SU-DHL-6 (cell line): Measurements from ENCODE around the gene HACD3.
"Not testable (repeated sequence)": the region's sequence is repeated elsewhere in the genome, so short reads cannot be mapped to it uniquely, and the experiment has no call there.

Experiments
- H2AFZ ChIP-seq: fragments of 200-600 bp; sonication (generic); 2 replicates; pipeline ENCODE4 v1.6.1; 2014; ENCODE audit warnings: low read depth, mild to moderate bottlenecking, moderate library complexity, mixed read lengths, antibody characterized with exemption, low read length; ENCODE audit not compliant: severe bottlenecking
- H3F3A ChIP-seq: fragments of 200-600 bp; shearing (Covaris generic); 2 replicates; pipeline ENCODE4 v1.6.0; 2016; ENCODE audit warnings: antibody characterized with exemption, mild to moderate bottlenecking; ENCODE audit not compliant: insufficient read depth
- H3K27ac ChIP-seq: fragments of 200-600 bp; sonication (generic); 2 replicates; pipeline ENCODE4 v1.5.1; 2016; ENCODE audit warnings: low read depth, mild to moderate bottlenecking, low read length, moderate library complexity, mixed read lengths
- H3K27me3 ChIP-seq: fragments of 200-600 bp; sonication (generic), shearing (Covaris generic); 2 replicates; pipeline ENCODE4 v1.6.0; 2014; ENCODE audit warnings: mild to moderate bottlenecking, low read length
- H3K36me3 ChIP-seq: fragments of 200-600 bp; sonication (generic); 2 replicates; pipeline ENCODE4 v1.6.1; 2014; ENCODE audit warnings: mild to moderate bottlenecking, low read length, mixed read lengths
- H3K4me2 ChIP-seq: fragments of 300-600, 200-600 bp; shearing (Covaris generic), sonication (generic); 2 replicates; pipeline ENCODE4 v1.6.0; 2014; ENCODE audit warnings: low read length, low read depth, mild to moderate bottlenecking; ENCODE audit not compliant: poor library complexity, severe bottlenecking
- H3K4me3 ChIP-seq: fragments of 200-600 bp; sonication (generic); 2 replicates; pipeline ENCODE4 v1.5.1; 2014; ENCODE audit warnings: antibody characterized with exemption, low read length, mild to moderate bottlenecking, mixed read lengths; ENCODE audit not compliant: insufficient read depth, poor library complexity, severe bottlenecking
- H3K79me2 ChIP-seq: fragments of 200-600 bp; sonication (generic); 2 replicates; pipeline ENCODE4 v1.6.1; 2014; ENCODE audit warnings: mild to moderate bottlenecking, low read length, moderate library complexity; ENCODE audit not compliant: insufficient read depth
- H3K9ac ChIP-seq: fragments of 200-600 bp; sonication (generic); 2 replicates; pipeline ENCODE4 v1.7.0; 2014; ENCODE audit warnings: mild to moderate bottlenecking, low read length
- H3K9me2 ChIP-seq: fragments of 200-600 bp; sonication (generic); replicated peaks from 2 replicates; pipeline ENCODE4 v1.6.1; 2014; ENCODE audit warnings: low read length; ENCODE audit not compliant: insufficient read depth
- H3K9me3 ChIP-seq: fragments of 200-600 bp; sonication (generic); 2 replicates; pipeline ENCODE4 v1.6.1; 2014; ENCODE audit warnings: low read length, mixed read lengths; ENCODE audit not compliant: insufficient read depth
- H4K20me1 ChIP-seq: fragments of 200-600 bp; sonication (generic); 2 replicates; pipeline ENCODE4 v1.6.1; 2014; ENCODE audit warnings: low read depth, mild to moderate bottlenecking, antibody characterized with exemption, low read length, moderate library complexity, mixed read lengths
- CTCF ChIP-seq: fragments of 200-600 bp; sonication (generic); IDR thresholded peaks from one replicate; pipeline ENCODE4 v1.5.1; 2017; ENCODE audit warnings: antibody characterized with exemption, mild to moderate bottlenecking, low read length, moderate library complexity; ENCODE audit not compliant: insufficient read depth, poor library complexity, severe bottlenecking
- EZH2phosphoT487 ChIP-seq: fragments of 200-600 bp; sonication (generic), shearing (Covaris generic); conservative IDR thresholded peaks from 2 replicates; pipeline ENCODE4 v1.6.1; 2018; ENCODE audit warnings: mild to moderate bottlenecking, antibody characterized with exemption, low read length, moderate library complexity, mixed read lengths

The HACD3 gene

GRCh38 chr15:65612949-65613744, 82.9 kb downstream of the HACD3 start:
- H3K27ac ChIP-seq, result no peak overlapping the region
- TF ChIP-seq CTCF, result no peak
- TF ChIP-seq EZH2phosphoT487, result no peak
- peaks cover 26% of the 10 kb centered on the region for H3K79me2 ChIP-seq
- no peak overlapping the region for H3K4me3 ChIP-seq
- no peaks in the 10 kb centered on the region for H3K9me3 ChIP-seq
- H3K9me2 ChIP-seq, result no peaks in the 10 kb centered on the region
- H3K27me3 ChIP-seq, result no peaks in the 10 kb centered on the region
- no peaks in the 10 kb centered on the region for H4K20me1 ChIP-seq
- H3F3A ChIP-seq, result peaks cover 3% of the 10 kb centered on the region; the same call in 1 of the 2 replicates
- no peak overlapping the region for H2AFZ ChIP-seq
- H3K9ac ChIP-seq, result no peak overlapping the region
- H3K4me2 ChIP-seq, result no peak overlapping the region
- no peaks in the 10 kb centered on the region for H3K36me3 ChIP-seq

GRCh38 chr15:65615887-65616286, 85.6 kb downstream of the HACD3 start:
- H4K20me1 ChIP-seq, H3K4me2 ChIP-seq, H3K27ac ChIP-seq, H3K9ac ChIP-seq, H3K9me2 ChIP-seq, H3K27me3 ChIP-seq, H3F3A ChIP-seq, H3K79me2 ChIP-seq, H2AFZ ChIP-seq, H3K36me3 ChIP-seq, H3K4me3 ChIP-seq, H3K9me3 ChIP-seq: not testable (repeated sequence)

GRCh38 chr15:65618560-65619109, 88.4 kb downstream of the HACD3 start:
- Histone ChIP-seq H3K4me2 (no peak overlapping the region), H3K36me3 (no peaks in the 10 kb centered on the region), H3K9me2 (no peaks in the 10 kb centered on the region), H4K20me1 (no peaks in the 10 kb centered on the region), H3K79me2 (no peaks in the 10 kb centered on the region), H3K27ac (no peak overlapping the region), H2AFZ (no peak overlapping the region), H3K9ac (no peak overlapping the region), H3K9me3 (no peaks in the 10 kb centered on the region), H3K4me3 (no peak overlapping the region), H3F3A (no peaks in the 10 kb centered on the region), H3K27me3 (no peaks in the 10 kb centered on the region)
- no peak for TF ChIP-seq CTCF
- TF ChIP-seq EZH2phosphoT487, result no peak

- Histone ChIP-seq H3K4me2 (no peak overlapping the region), H3K9me2 (no peaks in the 10 kb centered on the region), H4K20me1 (no peaks in the 10 kb centered on the region), H3K36me3 (no peaks in the 10 kb centered on the region), H3K27ac (no peak overlapping the region), H3K27me3 (no peaks in the 10 kb centered on the region), H3K79me2 (no peaks in the 10 kb centered on the region), H2AFZ (no peak overlapping the region), H3F3A (no peaks in the 10 kb centered on the region), H3K4me3 (no peak overlapping the region), H3K9ac (no peak overlapping the region), H3K9me3 (no peaks in the 10 kb centered on the region)
- TF ChIP-seq CTCF (no peak), EZH2phosphoT487 (no peak)
Observed at GRCh38 chr15:65619626-65620290, 89.5 kb downstream of the HACD3 start.
